Cardiac atrium fibroblast (primary cell): ENCODE data around the gene GPR61. TPM values are rescaled to one million over a fixed set of nuclear protein-coding genes. Genes with fewer than 3 reads are reported as not detected.

Experiments
- total RNA-seq: library from RNA; depleted of rRNA; stranded (reverse); fragments of >200 nt; gene quantifications from 2 replicates; pipeline ENCODE4 v1.2.3, GENCODE V29; 2015

GPR61 gene
- not detected in 2 replicates for total RNA-seq

GRCh38 chr1:109539676-109540075 lies at the start of gene GPR61:
GPR61 (plus strand) TSS chr1:109539872; CDS start chr1:109543023, 3,151 bp downstream.

GRCh38 chr1:109493805-109494539 lies 45.7 kb upstream of the GPR61 start, which contains the start of gene CYB561D1:
CYB561D1 (plus strand) TSS chr1:109494094; CDS start chr1:109494140, 46 bp downstream.

GRCh38 chr1:109509176-109510134 lies 30.2 kb upstream of the GPR61 start, which contains the start of gene AMIGO1:
AMIGO1 (minus strand) TSS chr1:109509727; CDS start chr1:109508912, 815 bp downstream.

GRCh38 chr1:109548321-109549267 lies 8.9 kb downstream of the GPR61 start, which contains the start of gene GNAI3:
GNAI3 (plus strand) TSS chr1:109548615; CDS start chr1:109548721, 106 bp downstream.

Other genes with a start within 250 kb of the GPR61 start
- not detected in 2 replicates for gene MYBPHL, start 232.9 kb upstream of the GPR61 start, total RNA-seq
- gene SORT1, start 142.0 kb upstream of the GPR61 start, total RNA-seq = 2.3 and 10.0 TPM in 2 replicates
- 34.7 and 41.5 TPM in 2 replicates for gene PSMA5, start 113.4 kb upstream of the GPR61 start, total RNA-seq
- gene SYPL2, start 73.3 kb upstream of the GPR61 start, total RNA-seq = under 0.01 TPM in 2 replicates
- gene ATXN7L2, start 56.0 kb upstream of the GPR61 start, total RNA-seq = 3.1 and 4.7 TPM in 2 replicates
- 6.5 and 7.8 TPM in 2 replicates for gene CYB561D1, start 45.8 kb upstream of the GPR61 start, total RNA-seq
- 0.36 and 1.6 TPM in 2 replicates for gene AMIGO1, start 30.1 kb upstream of the GPR61 start, total RNA-seq
- 10.0 and 10.5 TPM in 2 replicates for gene GNAI3, start 8.7 kb downstream of the GPR61 start, total RNA-seq
- 9.0 TPM in 1 of 2 replicates, not detected in the other for gene GNAT2, start 79.7 kb downstream of the GPR61 start, total RNA-seq
- 74.8 and 93.0 TPM in 2 replicates for gene AMPD2, start 80.0 kb downstream of the GPR61 start, total RNA-seq
- 16.4 and 21.2 TPM in 2 replicates for gene GSTM4, start 116.2 kb downstream of the GPR61 start, total RNA-seq
- 9.9 and 16.8 TPM in 2 replicates for gene GSTM2, start 128.2 kb downstream of the GPR61 start, total RNA-seq
- not detected in 2 replicates for gene GSTM1, start 147.9 kb downstream of the GPR61 start, total RNA-seq
- 0.49 TPM in 1 of 2 replicates, not detected in the other for gene GSTM5, start 172.4 kb downstream of the GPR61 start, total RNA-seq
- gene GSTM3, start 201.2 kb downstream of the GPR61 start, total RNA-seq = 33.5 and 34.1 TPM in 2 replicates
- gene EPS8L3, start 224.1 kb downstream of the GPR61 start, total RNA-seq = not detected in 2 replicates